ENCODE measurements around the gene POLR2E.

DNA sequence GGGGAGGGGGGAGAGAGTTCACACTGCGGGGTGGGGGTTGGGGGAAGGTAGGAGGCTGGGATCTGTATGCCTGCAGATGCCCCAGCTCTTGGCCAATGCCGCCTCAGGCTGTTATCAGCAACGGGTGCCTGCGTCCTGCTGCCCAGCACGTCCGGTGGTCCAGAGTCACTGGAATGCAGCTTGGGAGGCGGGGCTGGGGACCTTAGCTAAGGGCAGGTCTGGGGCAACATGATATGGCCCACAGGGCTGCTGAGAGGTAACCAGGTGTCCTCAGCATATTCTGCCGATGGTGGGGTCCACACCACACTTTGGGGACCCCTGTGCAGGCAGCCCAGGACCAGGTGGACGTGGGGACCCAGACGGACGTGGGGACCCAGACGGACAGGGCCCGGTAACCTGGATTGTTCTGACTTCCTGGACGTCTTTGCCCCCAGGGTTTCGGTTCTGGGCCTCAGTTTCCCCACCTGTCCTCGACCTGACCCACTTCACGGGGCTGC is 28.9 kb downstream of the POLR2E start:
- TF ChIP-seq CTCF (conservative IDR thresholded peaks at IDR 0.05; ENCODE audit: low read depth, low read length): no peak
- no peak for TF ChIP-seq EZH2 (IDR thresholded peaks at IDR 0.05; ENCODE audit: borderline replicate concordance, low read depth, low read length, poor library complexity, severe bottlenecking)

Measured in A673 (cell line).